Activated T-cell treated with anti-CD3 and anti-CD28 coated beads, Interleukin-2, amount 50 U/mL, for 72 hours (primary cell): Measurements from ENCODE around the gene PPM1L. TPM values are rescaled to one million over a fixed set of nuclear protein-coding genes. Genes with fewer than 3 reads are reported as not detected.

Source experiments
- ATAC-seq, 2 donors: fragments of 150-1000 bp; cut with Tn5 transposase; replicated peaks in 1 of 2; 2 replicates each; pipeline ENCODE4 v1.10.0; 2021; ENCODE audit warnings: moderate library complexity in 2 of 2, mild to moderate bottlenecking in 1 of 2
- DNase-seq, 2 donors: peaks; one replicate each; pipeline ENCODE4 v3.0.0; 2021 to 2022; ENCODE audit warnings: mixed read lengths in 1 of 2
- H3K27ac Mint-ChIP-seq: one replicate; pipeline ENCODE4 v1.8.0; 2022; ENCODE audit warnings: mild to moderate bottlenecking, moderate library complexity, mixed read lengths
- H3K27me3 Mint-ChIP-seq: one replicate; pipeline ENCODE4 v1.8.0; 2022; ENCODE audit warnings: low read depth, mixed read lengths
- H3K36me3 Mint-ChIP-seq, 2 donors: one replicate each; pipeline ENCODE4 v1.8.0; 2022; ENCODE audit warnings: mixed read lengths in 2 of 2, mild to moderate bottlenecking in 1 of 2; ENCODE audit not compliant: insufficient read depth in 2 of 2
- H3K4me1 Mint-ChIP-seq: one replicate; pipeline ENCODE4 v1.8.0; 2022; ENCODE audit warnings: low read depth, mixed read lengths
- H3K4me3 Mint-ChIP-seq, 2 donors: one replicate each; pipeline ENCODE4 v1.8.0; 2022; ENCODE audit warnings: mild to moderate bottlenecking in 2 of 2, mixed read lengths in 2 of 2, moderate library complexity in 2 of 2
- H3K9me3 Mint-ChIP-seq, 2 donors: one replicate each; pipeline ENCODE4 v1.8.0; 2022; ENCODE audit warnings: mixed read lengths in 2 of 2
- total RNA-seq, 2 donors: library from RNA; stranded (reverse); gene quantifications; one replicate each; pipeline ENCODE4 v1.2.3, GENCODE V29; 2022

Gene PPM1L
- total RNA-seq, 2 donors from 2014 or later: 6.4 to 7.8 TPM

GRCh38 chr3:160906646-160907045 lies 150.6 kb downstream of the PPM1L start:
- no peak for DNase-seq

GRCh38 chr3:160909917-160910316 lies 153.9 kb downstream of the PPM1L start:
- Mint-ChIP-seq H3K4me3 (no peak overlapping the region), H3K27ac (no peak overlapping the region), H3K9me3 (peaks cover 3 to 4% of the 10 kb centered on the region in 2 donors), H3K27me3 (no peaks in the 10 kb centered on the region), H3K4me1 (no peaks in the 10 kb centered on the region), H3K36me3 (peaks cover 0 to 5% of the 10 kb centered on the region in 2 donors)
- DNase-seq (no peak), ATAC-seq (no peak)

More at GRCh38 chr3:160906646-160907045, 150.6 kb downstream of the PPM1L start:
- Mint-ChIP-seq H3K4me3 (no peak overlapping the region), H3K27ac (no peak overlapping the region), H3K4me1 (no peaks in the 10 kb centered on the region), H3K9me3 (peaks cover 3 to 6% of the 10 kb centered on the region in 2 donors), H3K27me3 (no peaks in the 10 kb centered on the region), H3K36me3 (peaks cover 0 to 5% of the 10 kb centered on the region in 2 donors)
- ATAC-seq: no peak

DNA sequence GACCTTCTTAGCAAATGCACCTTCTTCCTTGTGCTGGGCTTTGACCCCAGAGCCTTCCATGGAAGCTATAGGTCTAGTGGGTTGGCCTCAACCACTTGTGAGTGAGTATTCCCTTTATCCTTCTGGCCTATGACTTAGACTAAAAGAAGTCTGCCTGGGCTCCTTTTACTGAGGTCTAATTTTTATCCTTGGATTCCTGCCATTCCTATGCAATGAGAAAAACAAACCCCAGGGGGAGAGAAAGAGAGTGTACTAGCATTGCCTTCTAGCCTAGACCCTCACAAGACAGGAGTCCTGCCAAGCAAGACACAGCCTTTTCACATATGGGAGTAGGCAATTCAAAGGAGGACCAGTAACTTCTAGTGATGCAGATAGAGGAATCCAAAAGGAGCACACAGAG lies 155.4 kb downstream of the PPM1L start:
- DNase-seq (no peak), ATAC-seq (no peak)
- H3K9me3 Mint-ChIP-seq: peaks cover 3 to 4% of the 10 kb centered on the region in 2 donors
- no peak overlapping the region for H3K27ac Mint-ChIP-seq
- H3K27me3 Mint-ChIP-seq: no peaks in the 10 kb centered on the region
- H3K4me3 Mint-ChIP-seq: no peak overlapping the region
- no peaks in the 10 kb centered on the region for H3K4me1 Mint-ChIP-seq
- H3K36me3 Mint-ChIP-seq: peaks cover 0 to under 1% of the 10 kb centered on the region in 2 donors

- Mint-ChIP-seq H3K27ac (no peak overlapping the region), H3K4me1 (no peaks in the 10 kb centered on the region), H3K4me3 (no peak overlapping the region), H3K9me3 (peaks cover 0 to 2% of the 10 kb centered on the region in 2 donors), H3K36me3 (no peaks in the 10 kb centered on the region), H3K27me3 (no peaks in the 10 kb centered on the region)
- no peak for DNase-seq
- no peak for ATAC-seq
Observed at GRCh38 chr3:160916472-160916871, 160.4 kb downstream of the PPM1L start.

GRCh38 chr3:160919942-160920341 lies 163.9 kb downstream of the PPM1L start:
- ATAC-seq (no peak), DNase-seq (no peak)
- Mint-ChIP-seq H3K4me1 (peaks cover 6% of the 10 kb centered on the region), H3K9me3 (no peaks in the 10 kb centered on the region), H3K27me3 (no peaks in the 10 kb centered on the region), H3K27ac (no peak overlapping the region), H3K36me3 (no peaks in the 10 kb centered on the region), H3K4me3 (no peak overlapping the region)

- H3K4me1 Mint-ChIP-seq: peaks cover 6% of the 10 kb centered on the region
- no peaks in the 10 kb centered on the region for H3K36me3 Mint-ChIP-seq
- DNase-seq (no peak), ATAC-seq (no peak)
- H3K9me3 Mint-ChIP-seq: no peaks in the 10 kb centered on the region
- H3K27ac Mint-ChIP-seq: no peak overlapping the region
- no peaks in the 10 kb centered on the region for H3K27me3 Mint-ChIP-seq
- H3K4me3 Mint-ChIP-seq: no peak overlapping the region
Observed at GRCh38 chr3:160921020-160921635, 165.1 kb downstream of the PPM1L start.

DNA sequence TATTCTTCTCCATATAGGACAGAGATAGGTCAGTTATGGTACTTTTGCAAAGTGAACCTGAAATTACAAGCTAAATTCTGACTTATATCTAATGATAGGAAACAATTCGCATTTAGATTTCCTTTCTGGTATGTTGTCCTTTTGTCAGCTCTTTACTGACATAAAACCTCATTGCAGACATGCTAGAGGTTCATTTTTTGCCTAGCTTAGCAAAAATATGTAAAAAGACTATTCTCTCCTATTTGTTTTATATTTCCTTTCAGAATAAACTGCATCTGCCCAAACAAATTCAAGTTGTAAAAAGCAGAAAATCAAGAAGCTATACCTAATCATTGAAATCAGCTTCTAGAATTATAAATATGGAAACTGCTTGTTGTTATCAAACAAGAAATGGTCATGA lies 168.7 kb downstream of the PPM1L start:
- no peak for DNase-seq
- Mint-ChIP-seq H3K36me3 (no peaks in the 10 kb centered on the region), H3K4me3 (no peak overlapping the region), H3K27ac (no peak overlapping the region), H3K27me3 (peaks cover 2% of the 10 kb centered on the region), H3K9me3 (no peaks in the 10 kb centered on the region), H3K4me1 (peaks cover 6% of the 10 kb centered on the region)
- no peak for ATAC-seq

DNA sequence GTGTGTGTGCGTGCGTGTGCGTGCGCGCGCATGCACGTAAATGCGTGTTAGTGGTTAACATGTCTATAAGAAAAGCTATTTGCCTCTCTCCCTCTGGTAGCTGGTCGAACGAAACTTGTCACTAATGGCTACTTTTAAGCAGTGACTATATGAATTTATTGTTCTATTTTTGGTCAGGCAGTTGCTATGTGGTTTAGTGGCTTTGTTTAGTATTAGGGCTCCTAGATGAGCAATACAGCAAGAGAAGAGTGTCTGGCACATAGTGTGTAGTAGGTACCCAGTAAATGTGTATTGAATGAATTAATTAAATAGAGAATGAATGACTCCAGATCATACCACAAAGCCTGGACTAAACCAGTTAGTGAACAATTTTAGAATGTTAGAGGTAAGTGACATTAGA lies 171.6 kb downstream of the PPM1L start:
- DNase-seq (no peak), ATAC-seq (no peak)
- H3K36me3 Mint-ChIP-seq: no peaks in the 10 kb centered on the region
- no peak overlapping the region for H3K4me3 Mint-ChIP-seq
- no peaks in the 10 kb centered on the region for H3K9me3 Mint-ChIP-seq
- H3K27me3 Mint-ChIP-seq: peaks cover 17% of the 10 kb centered on the region
- peaks cover 6% of the 10 kb centered on the region for H3K4me1 Mint-ChIP-seq
- H3K27ac Mint-ChIP-seq: no peak overlapping the region

DNA sequence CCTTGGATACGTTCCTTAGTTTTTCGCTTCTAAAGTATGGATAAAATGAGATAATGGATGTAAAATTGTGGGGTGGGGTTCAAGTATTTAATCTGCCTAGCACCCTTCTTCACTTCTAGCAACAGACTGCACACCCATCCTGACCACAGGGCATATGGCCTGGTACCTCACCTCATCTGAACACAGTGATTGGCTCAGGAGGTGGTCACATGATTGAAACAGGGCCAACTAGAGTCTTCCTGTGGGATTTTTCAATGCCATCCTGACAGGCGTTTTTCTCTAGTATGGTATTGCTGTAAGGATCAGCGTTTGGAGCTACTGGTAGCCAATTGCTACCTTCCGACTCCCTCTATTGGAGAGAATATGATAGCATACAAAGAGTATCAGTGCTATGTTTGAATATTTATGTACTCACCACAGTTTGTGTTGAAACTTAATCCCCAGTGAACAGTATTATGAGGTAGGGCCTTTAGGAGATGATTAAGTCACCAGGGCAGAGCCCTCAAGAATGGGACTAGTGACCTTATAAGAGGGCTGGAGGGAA lies 172.2 kb downstream of the PPM1L start:
- Mint-ChIP-seq H3K36me3 (no peaks in the 10 kb centered on the region), H3K27me3 (peaks cover 17% of the 10 kb centered on the region), H3K4me1 (peaks cover 5% of the 10 kb centered on the region), H3K27ac (no peak overlapping the region), H3K4me3 (no peak overlapping the region), H3K9me3 (no peaks in the 10 kb centered on the region)
- DNase-seq (no peak), ATAC-seq (no peak)

DNA sequence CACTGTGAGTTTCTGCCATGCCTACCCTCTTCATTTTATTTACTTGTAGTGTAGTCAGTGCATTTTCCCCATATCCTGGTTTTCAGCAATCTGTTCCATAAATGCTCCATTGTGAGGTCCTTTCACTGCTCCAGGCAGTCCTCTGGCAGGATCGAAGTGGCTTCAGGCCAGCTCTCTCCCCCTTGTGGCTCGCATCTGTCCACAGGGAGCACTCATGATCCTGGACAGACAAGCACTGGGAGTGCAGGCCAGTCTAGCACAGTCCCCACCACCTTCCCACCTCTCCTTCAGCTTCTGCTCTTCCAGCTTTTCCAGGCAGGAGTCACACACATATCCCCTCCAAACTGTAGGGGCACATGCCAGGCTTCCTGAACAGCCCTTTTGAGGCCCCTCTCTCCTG lies 173.6 kb downstream of the PPM1L start:
- Mint-ChIP-seq H3K27ac (no peak overlapping the region), H3K9me3 (no peaks in the 10 kb centered on the region), H3K4me1 (no peaks in the 10 kb centered on the region), H3K36me3 (no peaks in the 10 kb centered on the region), H3K27me3 (peaks cover 17% of the 10 kb centered on the region), H3K4me3 (no peak overlapping the region)
- ATAC-seq (no peak), DNase-seq (no peak)

DNA sequence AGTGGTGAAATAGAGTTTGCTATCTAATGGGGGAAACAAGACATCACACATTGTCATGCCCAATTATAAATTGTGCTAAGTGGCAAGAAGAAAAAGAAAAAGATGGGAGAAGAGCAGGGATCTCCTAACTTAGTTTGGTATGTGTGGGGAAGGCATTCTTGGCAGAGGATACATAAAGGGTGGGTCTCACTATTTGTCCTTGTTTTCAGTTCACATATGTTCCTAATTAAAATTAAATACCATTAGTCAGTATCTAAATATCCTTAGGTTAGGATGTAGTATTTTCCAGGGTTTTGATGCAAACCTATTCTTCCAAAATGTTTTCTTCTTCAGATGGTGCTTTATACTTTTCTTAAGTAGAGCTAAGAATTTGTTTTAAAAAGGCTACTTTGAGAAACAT lies 175.4 kb downstream of the PPM1L start:
- ATAC-seq (no peak), DNase-seq (no peak)
- Mint-ChIP-seq H3K4me1 (no peaks in the 10 kb centered on the region), H3K27ac (no peak overlapping the region), H3K27me3 (peaks cover 17% of the 10 kb centered on the region), H3K4me3 (no peak overlapping the region), H3K9me3 (no peaks in the 10 kb centered on the region), H3K36me3 (no peaks in the 10 kb centered on the region)

- ATAC-seq (no peak), DNase-seq (no peak)
- H3K4me1 Mint-ChIP-seq: no peaks in the 10 kb centered on the region
- no peaks in the 10 kb centered on the region for H3K9me3 Mint-ChIP-seq
- H3K4me3 Mint-ChIP-seq: no peak overlapping the region
- H3K27ac Mint-ChIP-seq: no peak overlapping the region
- no peaks in the 10 kb centered on the region for H3K36me3 Mint-ChIP-seq
- H3K27me3 Mint-ChIP-seq: peaks cover 8% of the 10 kb centered on the region
Observed at GRCh38 chr3:160935413-160936095, 179.5 kb downstream of the PPM1L start.

GRCh38 chr3:160941885-160942494 lies 186.0 kb downstream of the PPM1L start:
- Mint-ChIP-seq H3K27me3 (no peaks in the 10 kb centered on the region), H3K27ac (no peak overlapping the region), H3K4me1 (peaks cover 6% of the 10 kb centered on the region), H3K4me3 (no peak overlapping the region), H3K36me3 (no peaks in the 10 kb centered on the region), H3K9me3 (no peaks in the 10 kb centered on the region)
- ATAC-seq (peak; percentile 59 to 60), DNase-seq (peak; percentile 64 to 72)
